Lung (tissue), 12 donors: ENCODE results near the gene DAB1. TPM values are rescaled to one million over a fixed set of nuclear protein-coding genes. Genes with fewer than 3 reads are reported as not detected.

Experiments
- ATAC-seq: fragments of 200-7000 bp; cut with Tn5 transposase; one replicate; pipeline ENCODE4 v1.9.1; 2020; ENCODE audit warnings: moderate number of reproducible peaks; ENCODE audit not compliant: insufficient read depth, low FRiP score
- DNase-seq, 3 donors: peaks; one replicate each; pipeline ENCODE4 v3.0.0-alpha.2; 2013 to 2017
- H3K27ac ChIP-seq, 2 donors: one replicate each; pipeline ENCODE4 v1.5.1; 2013; ENCODE audit warnings: mild to moderate bottlenecking in 2 of 2, moderate library complexity in 2 of 2, control low read depth in 1 of 2, inconsistent platforms in 1 of 2, low read depth in 1 of 2, low read length in 1 of 2
- H3K27me3 ChIP-seq, 3 donors: one replicate each; pipeline ENCODE4 v1.5.1; 2013; ENCODE audit warnings: low read length in 2 of 3; ENCODE audit not compliant: control insufficient read depth in 3 of 3, insufficient read depth in 3 of 3
- H3K36me3 ChIP-seq, 4 donors: one replicate each; pipeline ENCODE4 v1.5.1; 2013; ENCODE audit warnings: low read length in 4 of 4, mild to moderate bottlenecking in 1 of 4, moderate library complexity in 1 of 4; ENCODE audit not compliant: control insufficient read depth in 4 of 4, insufficient read depth in 4 of 4
- H3K4me1 ChIP-seq, 5 donors: one replicate each; pipeline ENCODE4 v1.5.1; 2013; ENCODE audit warnings: low read length in 5 of 5, mild to moderate bottlenecking in 2 of 5, moderate library complexity in 1 of 5; ENCODE audit not compliant: control insufficient read depth in 5 of 5, insufficient read depth in 5 of 5
- H3K4me3 ChIP-seq: one replicate; pipeline ENCODE4 v1.5.1; 2013; ENCODE audit warnings: mild to moderate bottlenecking, control low read depth, moderate library complexity
- H3K9ac ChIP-seq, 2 donors: one replicate each; pipeline ENCODE4 v1.5.1; 2013; ENCODE audit warnings: low read length in 2 of 2, control low read depth in 1 of 2; ENCODE audit not compliant: insufficient read depth in 1 of 2
- H3K9me3 ChIP-seq, 4 donors: one replicate each; pipeline ENCODE4 v1.5.1; 2013; ENCODE audit warnings: low read length in 3 of 4, mild to moderate bottlenecking in 1 of 4, moderate library complexity in 1 of 4; ENCODE audit not compliant: control insufficient read depth in 4 of 4, insufficient read depth in 3 of 4
- CTCF ChIP-seq: IDR thresholded peaks from 2 replicates; pipeline ENCODE4 v1.5.1; 2012; ENCODE audit warnings: mild to moderate bottlenecking; ENCODE audit errors: control extremely low read depth, extremely low read depth
- WGBS, 2 donors: extraction: QIAGEN DNeasy Blood & Tissue Kit; methylation state at CpG; one replicate each; pipeline ENCODE4 v1.1.7; 2013; 5-methylcytosine and 5-hydroxymethylcytosine counted together
- polyA plus RNA-seq, 2 donors: library from polyadenylated mRNA; stranded (reverse); fragments of 200-250 nt; gene quantifications; one replicate each; pipeline ENCODE4 v1.2.1, GENCODE V29; 2013
- total RNA-seq, 2 donors: library from RNA; depleted of rRNA in 1 of 2; stranded (reverse); fragments of >200 nt in 1 of 2; gene quantifications; one replicate each; pipeline ENCODE4 v1.2.1, GENCODE V29; 2014 to 2021
- donor health status: control.
- donor health status: control.
- donor health status: Bipolar disorder and iron deficiency.
- donor health status: healthy.
- donor health status: DM: yes; HTN: yes; CAD: no.

DAB1 gene
- total and polyA plus RNA-seq, 4 donors, result 0.06 to 0.77 (median 0.10) TPM

- H3K9me3 ChIP-seq, result no peaks in the 10 kb centered on the region
- H3K9ac ChIP-seq, result no peak overlapping the region
- peaks cover 0 to 2% (median 0%) of the 10 kb centered on the region in 3 donors for H3K27me3 ChIP-seq
- 59 to 70% methylated on average over 5 of the region's 5 CpGs for WGBS, 2 donors
- no peaks in the 10 kb centered on the region for H3K4me1 ChIP-seq
- H3K27ac ChIP-seq, result no peak overlapping the region
- DNase-seq, result peak in 1 of 3 donors; percentile 28
- no peak for ATAC-seq
- H3K36me3 ChIP-seq, result no peaks in the 10 kb centered on the region
- TF ChIP-seq CTCF, result no peak
- H3K4me3 ChIP-seq, result no peak overlapping the region
Measured at GRCh38 chr1:57431400-57431799, 7.5 kb upstream of the DAB1 start.

- H3K36me3 ChIP-seq, result no peaks in the 10 kb centered on the region
- peak; percentile 39 to 46 (median 41) for DNase-seq
- peaks cover 26 to 59% (median 42%) of the 10 kb centered on the region in 3 donors for H3K27me3 ChIP-seq
- no peak for TF ChIP-seq CTCF
- 2% methylated on average over 63 of the region's 63 CpGs for WGBS, 2 donors
- H3K4me1 ChIP-seq, result peaks cover 0 to 18% (median 0%) of the 10 kb centered on the region in 5 donors
- H3K9me3 ChIP-seq, result peaks cover 0 to 3% (median 0%) of the 10 kb centered on the region in 4 donors
- no peak overlapping the region for H3K27ac ChIP-seq
- H3K4me3 ChIP-seq, result no peak overlapping the region
- H3K9ac ChIP-seq, result no peak overlapping the region
- no peak for ATAC-seq
Measured at GRCh38 chr1:57424231-57425027, 569 bp upstream of the DAB1 start.

GRCh38 chr1:57423135-57423655 lies 665 bp downstream of the DAB1 start:
- peaks cover 0 to 3% (median 0%) of the 10 kb centered on the region in 4 donors for H3K9me3 ChIP-seq
- no peaks in the 10 kb centered on the region for H3K36me3 ChIP-seq
- ATAC-seq (no peak), DNase-seq (peak in 1 of 3 donors; percentile 16)
- H3K4me3 ChIP-seq, result no peak overlapping the region
- TF ChIP-seq CTCF, result no peak
- no peak overlapping the region for H3K9ac ChIP-seq
- peaks cover 26 to 69% (median 44%) of the 10 kb centered on the region in 3 donors for H3K27me3 ChIP-seq
- 1 to 3% methylated on average over 34 to 36 of the region's 36 CpGs for WGBS, 2 donors
- peaks cover 0 to 18% (median 0%) of the 10 kb centered on the region in 5 donors for H3K4me1 ChIP-seq
- no peak overlapping the region for H3K27ac ChIP-seq
